ENCODE data around the gene SETD1B.

DNA sequence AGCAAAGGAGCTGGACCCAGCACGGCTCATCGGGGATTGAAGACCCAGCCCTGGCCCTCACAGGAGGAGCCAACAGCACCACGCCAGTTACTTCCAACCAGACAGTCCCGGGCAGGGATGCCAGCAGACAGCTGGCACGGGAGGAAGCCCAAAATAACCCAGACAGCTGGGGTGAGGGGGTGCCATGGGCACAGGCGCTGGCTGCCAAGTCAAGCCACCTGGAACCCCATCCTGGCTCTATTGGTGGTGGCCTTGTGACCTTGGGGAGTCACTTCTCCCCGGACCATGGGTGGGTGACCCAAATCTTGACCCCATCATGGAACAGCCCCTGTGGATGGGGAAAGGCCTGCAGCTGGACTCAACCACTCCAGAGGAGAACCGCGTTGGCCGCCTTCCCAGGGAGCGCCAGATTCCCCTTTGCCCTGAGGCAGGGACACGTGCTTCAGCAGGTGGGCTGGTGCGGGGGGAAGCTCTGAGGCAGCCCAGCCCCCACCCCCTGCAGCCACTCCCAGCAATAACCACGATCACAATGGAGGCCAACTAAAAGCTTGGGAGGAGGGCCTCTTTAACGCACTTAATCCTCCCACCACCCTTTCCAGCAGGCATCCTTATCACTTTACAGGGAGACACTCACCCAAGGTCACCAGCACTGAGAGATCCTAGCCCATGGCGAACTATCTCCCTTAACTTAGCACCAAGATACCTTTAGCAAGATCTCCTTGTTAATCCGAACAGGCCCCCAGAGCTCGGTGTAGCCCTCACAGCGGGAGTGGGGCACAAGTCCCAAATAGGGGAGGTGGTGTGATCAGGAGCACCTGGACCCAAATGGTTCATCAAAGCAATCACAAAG, 5.6 kb upstream of the SETD1B start:
- TF ChIP-seq, protein P1, sequence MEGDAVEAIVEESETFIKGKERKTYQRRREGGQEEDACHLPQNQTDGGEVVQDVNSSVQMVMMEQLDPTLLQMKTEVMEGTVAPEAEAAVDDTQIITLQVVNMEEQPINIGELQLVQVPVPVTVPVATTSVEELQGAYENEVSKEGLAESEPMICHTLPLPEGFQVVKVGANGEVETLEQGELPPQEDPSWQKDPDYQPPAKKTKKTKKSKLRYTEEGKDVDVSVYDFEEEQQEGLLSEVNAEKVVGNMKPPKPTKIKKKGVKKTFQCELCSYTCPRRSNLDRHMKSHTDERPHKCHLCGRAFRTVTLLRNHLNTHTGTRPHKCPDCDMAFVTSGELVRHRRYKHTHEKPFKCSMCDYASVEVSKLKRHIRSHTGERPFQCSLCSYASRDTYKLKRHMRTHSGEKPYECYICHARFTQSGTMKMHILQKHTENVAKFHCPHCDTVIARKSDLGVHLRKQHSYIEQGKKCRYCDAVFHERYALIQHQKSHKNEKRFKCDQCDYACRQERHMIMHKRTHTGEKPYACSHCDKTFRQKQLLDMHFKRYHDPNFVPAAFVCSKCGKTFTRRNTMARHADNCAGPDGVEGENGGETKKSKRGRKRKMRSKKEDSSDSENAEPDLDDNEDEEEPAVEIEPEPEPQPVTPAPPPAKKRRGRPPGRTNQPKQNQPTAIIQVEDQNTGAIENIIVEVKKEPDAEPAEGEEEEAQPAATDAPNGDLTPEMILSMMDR (conservative IDR thresholded peaks at IDR 0.05; ENCODE audit: low read depth, low read length): no peak
- no peak for TF ChIP-seq EZH2 (IDR thresholded peaks at IDR 0.05; ENCODE audit: borderline replicate concordance, low read depth, low read length, poor library complexity, severe bottlenecking)

Measured in A673 (cell line).